HG03342 (cell line): ENCODE data around the gene PCARE.

ENCODE experiments used
- ATAC-seq: cut with Tn5 transposase; IDR thresholded peaks from one replicate; pipeline ENCODE4 v1.9.1; 2021; ENCODE audit warnings: mild to moderate bottlenecking, moderate library complexity; ENCODE audit not compliant: unreplicated experiment

Gene PCARE

DNA sequence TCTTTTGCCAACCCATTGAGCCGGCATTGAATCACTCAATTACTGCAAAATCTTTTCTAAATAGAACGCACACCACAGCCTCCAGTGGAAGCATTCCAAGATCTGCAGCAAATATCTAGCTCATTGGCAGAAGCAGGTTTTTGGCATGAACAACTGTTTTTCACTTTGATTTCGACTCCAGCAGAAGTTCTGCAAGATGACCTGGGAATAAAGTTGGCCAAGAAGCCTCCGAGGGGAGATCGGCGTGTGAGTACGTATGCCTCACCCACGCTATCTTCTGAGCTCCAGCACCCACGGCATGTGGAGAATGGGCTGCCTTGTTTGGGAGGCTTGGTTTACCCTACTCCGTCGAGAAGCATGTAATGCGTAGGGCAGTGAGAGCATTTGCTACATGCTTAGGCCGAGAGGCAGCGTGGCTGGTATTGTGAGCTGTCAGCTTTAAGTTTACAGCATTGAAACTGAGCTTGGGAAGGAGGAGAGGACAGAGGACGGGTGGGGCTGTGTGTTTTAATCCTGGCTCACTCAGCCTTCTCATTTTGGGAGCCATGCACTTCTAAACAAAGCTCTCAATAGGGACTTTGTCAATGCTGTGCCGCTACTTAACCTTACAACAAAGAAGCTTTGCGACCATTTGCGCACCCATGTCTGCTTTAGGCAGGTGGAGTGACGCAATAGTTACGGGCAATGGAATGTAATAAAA, 10.5 kb downstream of the PCARE start:
- ATAC-seq = no peak

DNA sequence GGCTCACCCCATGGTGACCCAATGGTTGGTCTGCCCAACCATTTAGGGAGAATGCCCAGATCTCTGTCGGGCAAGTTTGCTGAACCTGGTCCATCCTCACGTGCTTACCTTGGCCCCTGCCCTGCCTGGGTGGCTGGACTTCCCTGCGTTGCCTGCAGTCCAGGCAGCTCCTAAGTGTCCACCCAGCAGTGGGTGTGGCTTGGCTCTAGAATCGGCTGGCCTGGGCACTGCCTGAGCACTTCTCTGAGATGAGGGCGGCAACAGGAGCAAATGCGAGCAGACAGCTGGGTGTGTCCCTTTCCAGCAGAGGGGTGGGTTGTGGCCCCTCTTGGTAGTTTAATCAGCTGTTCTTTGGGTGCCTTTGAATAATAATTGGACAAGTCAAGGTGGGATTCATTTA, 11.3 kb downstream of the PCARE start:
- no peak for ATAC-seq

DNA sequence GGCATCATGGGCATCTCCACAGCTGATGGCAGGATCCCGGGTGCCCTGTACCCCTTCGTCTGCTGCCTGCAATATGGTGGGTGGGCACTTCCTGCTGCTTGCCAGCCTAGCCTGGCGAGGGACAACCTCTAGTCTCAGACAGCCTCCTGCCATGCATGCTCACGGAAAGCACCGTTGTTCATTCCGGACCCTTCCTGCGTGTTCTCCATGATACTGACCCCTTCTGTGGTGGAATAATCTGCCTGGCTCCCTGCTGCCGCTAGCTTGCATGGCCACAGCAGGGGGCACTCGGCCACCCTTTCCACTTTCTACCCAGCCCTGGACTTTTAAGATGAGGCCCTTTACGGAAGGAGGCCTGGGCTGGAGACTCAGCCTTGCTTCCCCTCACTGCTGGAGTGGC, 12.0 kb downstream of the PCARE start:
- no peak for ATAC-seq

DNA sequence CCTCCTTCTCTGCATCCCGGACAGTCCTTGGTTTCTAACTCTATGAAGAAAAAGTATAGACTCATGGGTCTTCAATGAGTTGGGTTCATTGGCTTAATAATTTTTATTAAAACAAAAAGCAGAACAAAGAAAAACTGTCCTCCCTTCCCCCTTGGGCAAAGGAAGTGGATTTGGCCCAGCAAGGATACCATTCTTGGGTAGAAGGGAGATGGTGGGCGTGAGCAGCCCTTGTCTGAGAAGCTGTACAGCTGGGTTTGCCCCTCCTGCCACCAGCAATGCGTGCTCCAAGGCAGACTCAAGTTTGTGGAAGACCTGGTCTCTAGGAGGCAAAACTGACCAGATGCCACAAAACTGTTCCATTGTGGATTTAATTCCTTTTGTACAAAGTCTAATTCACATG, 12.7 kb downstream of the PCARE start:
- no peak for ATAC-seq

GRCh38 chr2:29061176-29061575, 13.1 kb downstream of the PCARE start:
- ATAC-seq = no peak

GRCh38 chr2:29060441-29060840, 13.9 kb downstream of the PCARE start:
- no peak for ATAC-seq

DNA sequence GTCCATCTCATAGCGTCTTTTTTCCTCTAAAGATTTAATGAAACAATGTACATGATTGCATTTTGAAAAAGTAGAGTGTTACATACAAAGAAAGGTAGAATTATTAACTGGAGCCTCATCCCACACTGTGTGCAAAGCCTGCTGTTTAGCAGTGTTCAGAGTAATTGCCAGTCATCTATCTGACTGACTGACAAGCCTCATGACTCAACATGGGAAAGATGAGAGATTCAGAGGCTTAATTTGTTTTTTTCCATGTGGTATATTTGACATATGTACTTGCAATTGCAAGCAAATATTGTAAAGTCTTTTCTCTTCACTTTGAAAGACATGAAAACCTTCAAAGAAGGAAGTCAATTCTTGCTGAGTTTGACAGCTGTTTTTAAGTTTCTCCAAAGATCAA, 14.7 kb downstream of the PCARE start:
- ATAC-seq = no peak

DNA sequence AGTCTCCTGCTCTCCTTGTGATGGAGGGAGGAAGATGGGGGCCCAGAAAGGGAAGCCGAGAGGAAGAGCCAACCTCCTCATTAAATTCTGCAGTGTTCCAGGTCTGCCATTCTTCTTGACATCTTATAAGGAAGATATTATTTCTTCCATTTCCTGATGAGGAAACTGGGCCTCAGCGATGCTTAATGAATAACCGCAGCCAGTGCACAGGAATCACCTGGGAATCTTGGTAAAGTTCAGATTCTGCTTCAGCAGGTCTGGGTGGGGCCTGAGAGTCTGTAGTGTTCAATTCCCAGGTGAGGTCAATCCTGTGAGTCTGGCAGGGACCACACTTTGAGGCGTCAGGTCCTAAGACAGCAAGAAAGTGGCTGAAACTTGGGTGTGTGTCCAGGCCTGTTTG, 17.3 kb downstream of the PCARE start:
- ATAC-seq = no peak

DNA sequence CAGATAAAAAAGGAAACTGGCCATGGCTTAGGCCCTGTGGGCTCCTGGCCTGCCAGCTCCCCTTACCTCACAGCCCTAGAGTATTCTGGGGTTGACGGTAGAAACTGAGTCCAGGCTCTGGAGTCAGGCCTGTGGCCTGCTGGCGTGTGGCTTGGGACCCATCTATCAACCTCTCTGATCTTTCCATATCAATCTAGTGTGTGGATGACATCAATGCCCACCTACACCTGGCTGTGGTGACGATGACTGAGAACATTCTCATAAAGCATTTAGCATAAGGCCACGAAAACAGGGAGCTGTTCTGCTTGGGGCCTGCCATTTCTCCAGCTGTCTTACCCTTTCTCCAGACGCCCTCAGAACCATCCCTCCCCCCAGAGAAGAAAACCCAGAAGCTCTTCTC, 17.9 kb downstream of the PCARE start:
- ATAC-seq = no peak

DNA sequence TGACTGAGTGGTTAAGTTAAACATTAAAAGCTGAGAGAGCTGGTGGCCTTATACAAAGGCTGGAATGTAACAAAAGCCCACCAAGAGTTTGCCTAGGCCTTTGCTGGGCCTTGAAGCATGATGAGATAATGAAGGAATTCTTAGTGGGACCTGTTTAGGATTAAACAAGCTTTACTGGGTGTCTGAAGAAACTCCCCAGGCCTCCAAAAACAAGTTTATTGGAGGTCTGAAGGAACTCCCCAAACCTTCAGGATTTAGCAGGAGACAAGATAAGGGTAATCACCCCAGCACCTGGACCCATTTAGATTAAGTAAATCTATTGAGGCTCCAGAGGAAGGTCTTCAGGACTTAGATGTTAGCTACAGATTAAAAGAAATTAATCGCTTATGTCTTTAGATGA, 18.7 kb downstream of the PCARE start:
- no peak for ATAC-seq

GRCh38 chr2:29054430-29054829, 19.9 kb downstream of the PCARE start:
- no peak for ATAC-seq

GRCh38 chr2:29053670-29054400, 20.5 kb downstream of the PCARE start:
- no peak for ATAC-seq

DNA sequence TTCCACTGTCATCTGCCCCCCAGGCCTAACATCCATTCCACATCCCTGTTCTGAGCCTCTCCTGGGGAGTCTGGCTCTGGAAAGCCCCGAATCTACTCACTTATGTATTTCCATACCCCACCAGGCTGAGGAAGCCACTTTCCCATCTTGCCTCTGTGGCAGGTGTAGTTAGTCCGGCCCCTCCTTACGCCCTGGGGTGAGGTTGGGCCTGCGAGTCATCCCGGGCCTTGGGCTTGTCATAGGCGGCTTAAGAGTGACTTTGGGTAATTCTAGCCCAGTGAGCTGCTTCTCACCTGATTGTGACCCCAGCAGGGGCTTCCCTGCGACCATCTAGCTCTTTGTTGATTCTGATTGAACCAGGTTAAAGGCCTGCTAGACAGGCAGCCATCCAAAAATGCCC, 21.1 kb downstream of the PCARE start:
- no peak for ATAC-seq

- no peak for ATAC-seq
Measured at GRCh38 chr2:29052807-29053206, 21.5 kb downstream of the PCARE start.

DNA sequence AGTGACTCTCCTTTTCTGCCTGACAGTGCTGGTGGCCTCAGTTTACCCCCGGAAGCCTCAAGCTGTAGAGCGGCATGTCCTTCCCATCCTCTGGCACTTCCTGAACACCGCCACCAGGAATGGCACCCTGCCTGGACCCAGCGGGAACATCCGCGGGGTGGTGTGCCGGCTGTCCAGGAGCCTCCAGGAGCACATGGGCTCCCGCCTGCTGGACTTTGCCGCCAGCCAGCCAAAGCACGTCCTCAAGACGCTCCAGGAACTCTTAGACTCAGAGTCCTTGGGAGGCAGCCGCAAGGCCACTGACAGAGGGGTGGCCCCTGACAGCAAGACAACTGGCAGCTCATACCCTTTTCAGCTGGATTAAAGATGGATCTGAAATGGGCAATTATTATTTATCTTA, 22.6 kb downstream of the PCARE start:
- ATAC-seq = no peak

DNA sequence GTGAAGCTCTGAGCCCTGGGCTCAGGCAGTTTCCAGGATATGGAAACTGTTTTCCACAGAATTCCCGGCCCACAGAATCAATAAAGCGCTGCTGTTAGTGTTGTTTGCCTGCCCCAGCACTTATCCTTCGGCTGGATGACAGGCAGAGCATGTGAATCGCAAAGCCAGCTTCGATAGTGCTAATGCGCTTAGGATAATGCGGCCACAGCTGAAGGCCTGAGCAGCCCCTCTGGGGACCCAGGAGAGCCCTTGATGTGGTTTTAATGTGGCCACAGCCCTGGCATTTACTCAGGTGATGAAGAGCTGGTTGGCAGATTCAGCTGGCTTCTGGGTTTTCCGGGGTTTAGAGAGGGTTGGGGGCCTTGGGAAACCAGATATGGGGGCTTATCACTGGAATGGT, 23.7 kb downstream of the PCARE start:
- ATAC-seq = no peak

GRCh38 chr2:29047083-29047845, 27.1 kb downstream of the PCARE start:
- ATAC-seq = no peak

DNA sequence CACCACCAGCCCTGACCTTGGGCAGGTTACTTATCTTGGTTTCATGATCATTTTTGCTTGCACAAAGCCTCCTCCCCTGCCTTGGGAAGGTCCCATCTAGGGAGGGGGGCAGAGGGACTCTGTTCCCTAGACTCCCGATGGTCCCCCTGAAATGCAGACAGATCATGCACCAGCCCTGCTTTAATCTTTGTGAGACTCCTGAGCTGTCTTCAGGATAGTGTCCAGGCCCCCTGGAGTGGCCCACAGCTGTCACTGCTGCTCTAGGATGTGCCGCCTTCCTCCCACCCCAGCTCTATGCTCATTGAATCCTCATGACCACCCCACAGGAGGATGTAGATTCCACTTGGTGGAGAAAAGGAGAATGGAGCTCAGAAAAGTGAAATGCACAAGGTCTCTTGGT, 28.0 kb downstream of the PCARE start:
- no peak for ATAC-seq

GRCh38 chr2:29044459-29044858, 29.9 kb downstream of the PCARE start:
- ATAC-seq = no peak

- ATAC-seq = no peak
Measured at GRCh38 chr2:29042561-29043075, 31.7 kb downstream of the PCARE start.

DNA sequence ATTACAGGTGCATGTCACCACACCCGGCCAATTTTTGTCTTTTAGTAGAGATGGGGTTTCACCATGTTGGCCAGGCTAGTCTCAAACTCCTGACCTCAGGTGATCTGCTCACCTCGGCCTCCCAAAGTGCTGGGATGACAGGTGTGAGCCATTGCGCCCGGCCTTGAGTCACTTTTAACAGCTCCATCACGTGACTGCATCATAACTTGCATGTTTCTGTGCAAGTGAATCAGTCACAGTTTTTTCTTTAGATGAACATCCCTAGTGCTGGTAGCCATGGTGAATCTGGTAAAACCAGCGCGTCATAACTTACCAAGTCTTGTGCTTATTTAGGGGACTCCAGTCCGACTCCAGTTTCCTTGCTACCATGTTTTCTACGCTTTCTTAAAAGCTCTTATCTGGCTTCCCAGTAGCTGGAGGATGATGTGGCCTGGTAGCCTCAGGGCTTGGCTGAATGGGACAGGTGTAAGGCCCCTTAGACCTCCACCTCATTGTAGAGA, 33.1 kb downstream of the PCARE start:
- no peak for ATAC-seq

GRCh38 chr2:29040552-29040951, 33.8 kb downstream of the PCARE start:
- no peak for ATAC-seq
